Common myeloid progenitor, CD34-positive (primary cell): ENCODE data around the gene RNF141.

ENCODE experiments used
- CTCF ChIA-PET: fragments of 350-600 bp; sonication (Branson Sonifier 250); formaldehyde crosslinking; loops from one replicate; lab custom pipeline; 2021; ENCODE audit warnings: antibody characterized with exemption; lab: Charles Lee
- POLR2A ChIA-PET: fragments of 350-600 bp; sonication (Branson Sonifier 250); formaldehyde crosslinking; loops from one replicate; lab custom pipeline; 2021; ENCODE audit warnings: antibody characterized with exemption; lab: Charles Lee
- DNase-seq, 3 donors: peaks; one replicate each; pipeline versions ENCODE4 v3.0.0 to v3.0.0-alpha.2; 2013
- H3K27ac ChIP-seq, 2 experiments: 1 replicate in 1 of 2; 2 replicates in 1 of 2; pipeline ENCODE4 v1.7.0; 2013; ENCODE audit warnings: inconsistent platforms in 2 of 2, low read length in 2 of 2, mild to moderate bottlenecking in 2 of 2, low read depth in 1 of 2, moderate library complexity in 1 of 2; ENCODE audit not compliant: severe bottlenecking in 2 of 2, insufficient read depth in 1 of 2, poor library complexity in 1 of 2
- H3K27me3 ChIP-seq, 5 experiments: replicated peaks in 2 of 5; 1 replicate in 3 of 5; 2 replicates in 2 of 5; pipeline versions ENCODE4 v1.6.1 to v1.7.0; 2013; ENCODE audit warnings: low read length in 4 of 5, mild to moderate bottlenecking in 2 of 5, moderate library complexity in 2 of 5, inconsistent platforms in 1 of 5; ENCODE audit not compliant: insufficient read depth in 5 of 5, control insufficient read depth in 4 of 5
- H3K36me3 ChIP-seq, 4 experiments: 1 replicate in 2 of 4; 2 replicates in 2 of 4; pipeline versions ENCODE4 v1.6.1 to v1.7.0; 2013; ENCODE audit warnings: low read length in 3 of 4, control low read depth in 1 of 4, mild to moderate bottlenecking in 1 of 4; ENCODE audit not compliant: control insufficient read depth in 4 of 4, insufficient read depth in 4 of 4
- H3K4me1 ChIP-seq, 4 experiments: 1 replicate in 3 of 4; 2 replicates in 1 of 4; pipeline versions ENCODE4 v1.6.1 to v1.7.1; 2013; ENCODE audit warnings: low read length in 3 of 4, mild to moderate bottlenecking in 3 of 4, control low read depth in 1 of 4, inconsistent platforms in 1 of 4, moderate library complexity in 1 of 4; ENCODE audit not compliant: control insufficient read depth in 4 of 4, insufficient read depth in 4 of 4; ENCODE audit errors: control extremely low read depth in 1 of 4
- H3K4me3 ChIP-seq, 7 experiments: 1 replicate in 4 of 7; 2 replicates in 3 of 7; pipeline versions ENCODE4 v1.5.1 to v1.7.0; 2013; ENCODE audit warnings: mild to moderate bottlenecking in 7 of 7, low read length in 6 of 7, moderate library complexity in 6 of 7, inconsistent platforms in 2 of 7, low read depth in 2 of 7, control low read depth in 1 of 7; ENCODE audit not compliant: insufficient read depth in 4 of 7, control insufficient read depth in 1 of 7; ENCODE audit errors: extremely low read depth in 1 of 7
- H3K9me3 ChIP-seq, 5 experiments: 1 replicate in 4 of 5; 2 replicates in 1 of 5; pipeline versions ENCODE4 v1.6.1 to v1.7.1; 2013; ENCODE audit warnings: low read length in 4 of 5, mild to moderate bottlenecking in 2 of 5, inconsistent platforms in 1 of 5, low read depth in 1 of 5, moderate library complexity in 1 of 5; ENCODE audit not compliant: control insufficient read depth in 4 of 5, insufficient read depth in 2 of 5; ENCODE audit errors: control extremely low read depth in 1 of 5
- WGBS: methylation state at CpG from one replicate; pipeline ENCODE4 v1.1.5; 2013; ENCODE audit not compliant: insufficient coverage; 5-methylcytosine and 5-hydroxymethylcytosine counted together

The RNF141 gene

GRCh38 chr11:10564030-10564429 is 23.0 kb upstream of the RNF141 start:
- Histone ChIP-seq H3K36me3 (no peaks in the 10 kb centered on the region), H3K27ac (no peak overlapping the region), H3K9me3 (no peaks in the 10 kb centered on the region), H3K4me3 (no peak overlapping the region), H3K27me3 (no peaks in the 10 kb centered on the region), H3K4me1 (peaks cover 0 to 6% (median 3%) of the 10 kb centered on the region in 4 experiments)
- 86% methylated on average over 3 of the region's 3 CpGs for WGBS
- ChIA-PET CTCF (interaction anchor here (0.7 to 3.4 kb wide), 20 partner anchors 10 to 174 kb away, joined by 3 to 16 read pairs (median 5); partner anchors contain the start of gene RNF141), POLR2A (interaction anchor here (0.6 kb wide), 1 partner anchor 162 kb away, joined by 3 read pairs; no protein-coding TSS in a partner anchor)
- no peak for DNase-seq

GRCh38 chr11:10561947-10562346 is 21.0 kb upstream of the RNF141 start:
- H3K36me3 ChIP-seq, result no peaks in the 10 kb centered on the region
- ChIA-PET POLR2A (no interaction called here), CTCF (interaction anchor here (1.0 kb wide), 1 partner anchor 12 kb away, joined by 4 read pairs; no protein-coding TSS in a partner anchor)
- no peak overlapping the region for H3K27ac ChIP-seq
- DNase-seq, result no peak
- H3K9me3 ChIP-seq, result no peaks in the 10 kb centered on the region
- H3K4me1 ChIP-seq, result peaks cover 0 to 6% (median 3%) of the 10 kb centered on the region in 4 experiments
- 100% methylated on average over 1 of the region's 1 CpG for WGBS
- H3K4me3 ChIP-seq, result no peak overlapping the region
- H3K27me3 ChIP-seq, result no peaks in the 10 kb centered on the region

GRCh38 chr11:10561043-10561818 is 20.2 kb upstream of the RNF141 start:
- 83% methylated on average over 2 of the region's 3 CpGs for WGBS
- H3K36me3 ChIP-seq, result no peaks in the 10 kb centered on the region
- H3K9me3 ChIP-seq, result no peaks in the 10 kb centered on the region
- no peak overlapping the region for H3K4me3 ChIP-seq
- no peaks in the 10 kb centered on the region for H3K27me3 ChIP-seq
- CTCF ChIA-PET, result interaction anchor here (1.0 to 2.1 kb wide), 5 partner anchors 13 to 95 kb away, joined by 3 to 7 read pairs (median 4); partner anchors contain the start of gene RNF141
- no peak for DNase-seq
- H3K27ac ChIP-seq, result no peak overlapping the region
- H3K4me1 ChIP-seq, result peaks cover 0 to 7% (median 3%) of the 10 kb centered on the region in 4 experiments
- POLR2A ChIA-PET, result no interaction called here

- WGBS, result 100% methylated on average over 3 of the region's 3 CpGs
- ChIA-PET CTCF (interaction anchor here (0.7 to 1.1 kb wide), 6 partner anchors 9 to 168 kb away, joined by 3 read pairs; partner anchors contain the start of gene RNF141), POLR2A (no interaction called here)
- Histone ChIP-seq H3K27me3 (no peaks in the 10 kb centered on the region), H3K4me1 (peaks cover 0 to 2% (median 0%) of the 10 kb centered on the region in 4 experiments), H3K36me3 (no peaks in the 10 kb centered on the region), H3K4me3 (no peak overlapping the region), H3K9me3 (no peaks in the 10 kb centered on the region), H3K27ac (no peak overlapping the region)
- no peak for DNase-seq
Observed at GRCh38 chr11:10558288-10558687, 17.3 kb upstream of the RNF141 start.

GRCh38 chr11:10556590-10556989 is 15.6 kb upstream of the RNF141 start:
- whole genome bisulfite sequencing, result no CpG with 5 or more reads among the region's 1 CpG
- Histone ChIP-seq H3K4me1 (peaks cover 0 to 2% (median 0%) of the 10 kb centered on the region in 4 experiments), H3K27me3 (no peaks in the 10 kb centered on the region), H3K4me3 (no peak overlapping the region), H3K9me3 (peaks cover 0 to 4% (median 2%) of the 10 kb centered on the region in 5 experiments), H3K27ac (no peak overlapping the region), H3K36me3 (no peaks in the 10 kb centered on the region)
- ChIA-PET POLR2A (interaction anchor here (0.7 kb wide), 1 partner anchor 229 kb away, joined by 3 read pairs; no protein-coding TSS in a partner anchor), CTCF (interaction anchor here (1.5 to 2.0 kb wide), 3 partner anchors 9 to 15 kb away, joined by 4 to 9 read pairs (median 7); partner anchors contain the start of gene RNF141)
- peak in 1 of 3 donors; percentile 52 for DNase-seq

- H3K27ac ChIP-seq, result no peak overlapping the region
- peaks cover 0 to 4% (median 3%) of the 10 kb centered on the region in 5 experiments for H3K9me3 ChIP-seq
- no peaks in the 10 kb centered on the region for H3K36me3 ChIP-seq
- WGBS, result 97% methylated on average over 3 of the region's 3 CpGs
- ChIA-PET CTCF (interaction anchor here (1.6 to 2.5 kb wide), 2 partner anchors 11 to 103 kb away, joined by 4 to 7 read pairs; partner anchors contain the start of gene RNF141), POLR2A (interaction anchor here (0.6 kb wide), 1 partner anchor 600 kb away, joined by 3 read pairs; no protein-coding TSS in a partner anchor)
- H3K4me3 ChIP-seq, result no peak overlapping the region
- H3K4me1 ChIP-seq, result peaks cover 0 to 2% (median 0%) of the 10 kb centered on the region in 4 experiments
- DNase-seq, result no peak
- H3K27me3 ChIP-seq, result no peaks in the 10 kb centered on the region
Observed at GRCh38 chr11:10551845-10552352, 10.9 kb upstream of the RNF141 start.
